ENCODE measurements around the gene KCNMA1. TPM values are rescaled to one million over a fixed set of nuclear protein-coding genes. Genes with fewer than 3 reads are reported as not detected.

KCNMA1 gene
- total and polyA plus RNA-seq, 10 of the 15 experiments (the other 5 are each of a cell fraction or from before 2014, with no cell fraction given): 8.5 to 77.0 (median 21.3) TPM

DNA sequence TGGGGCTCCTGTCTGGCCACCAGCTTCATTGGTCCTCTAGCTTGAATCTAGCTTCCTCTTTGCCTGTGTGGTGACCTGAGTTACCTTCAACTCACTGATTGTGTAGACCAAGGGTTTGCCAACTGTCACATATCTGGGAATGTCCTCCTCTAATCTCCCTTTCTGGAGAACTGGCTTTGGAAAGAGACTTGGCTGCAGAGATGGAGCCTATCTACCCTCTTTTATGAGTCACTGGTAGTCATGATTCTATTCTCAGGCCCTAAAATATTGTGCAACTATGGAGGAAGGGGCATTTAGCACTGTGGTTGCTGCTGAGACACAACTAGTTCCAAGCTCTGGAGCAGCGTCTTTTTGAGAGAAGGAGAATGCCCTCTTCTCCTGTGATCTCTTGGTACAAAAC lies 691.3 kb downstream of the KCNMA1 start:
- ChIA-PET CTCF (interaction anchor here (0.7 kb wide), 1 partner anchor 16 kb away, joined by 3 read pairs; no protein-coding TSS in a partner anchor), POLR2A (no interaction called here)

More for the DNA sequence above, 691.3 kb downstream of the KCNMA1 start:
- BruUV-seq (replicated peaks): no TSS peak
- DNase-seq (ENCODE audit: low read depth, low spot score) (no peak), FAIRE-seq (no peak), ATAC-seq (no peak)
- Histone ChIP-seq H3K36me3 (ENCODE audit: control insufficient read depth in 2 of 2, insufficient read depth in 2 of 2, low read length in 1 of 2) (no peaks in the 10 kb centered on the region; a peak in 1 of 4 replicates), H4K20me1 (ENCODE audit: control insufficient read depth, insufficient read depth) (no peaks in the 10 kb centered on the region), H3K4me3 (no peak overlapping the region), H3K9me3 (replicated peaks; ENCODE audit: control insufficient read depth, insufficient read depth, low read length) (no peaks in the 10 kb centered on the region), H3K27ac (ENCODE audit: control insufficient read depth, insufficient read depth) (no peak overlapping the region), H3K27me3 (replicated peaks in 1 of 2; ENCODE audit: control insufficient read depth in 2 of 2, insufficient read depth in 2 of 2, low read length in 1 of 2) (no peaks in the 10 kb centered on the region), H2AFZ (ENCODE audit: control insufficient read depth, low read depth, low read length) (no peak overlapping the region), H3K79me2 (ENCODE audit: control insufficient read depth, insufficient read depth, low read length) (no peaks in the 10 kb centered on the region), H3K4me2 (ENCODE audit: control insufficient read depth, insufficient read depth) (no peak overlapping the region), H3K4me1 (ENCODE audit: control insufficient read depth, insufficient read depth, low read length) (no peaks in the 10 kb centered on the region), H3K9ac (ENCODE audit: control insufficient read depth, insufficient read depth, low read length) (no peak overlapping the region)
- no peak for TF ChIP-seq PBX3 (IDR thresholded peaks at IDR 0.05; ENCODE audit: insufficient replicate concordance, low read depth, low read length)
- no peak for TF ChIP-seq RAD51 (IDR thresholded peaks at IDR 0.05)
- TF ChIP-seq CHD2 (IDR thresholded peaks at IDR 0.05; ENCODE audit: borderline replicate concordance, low read depth, low read length): no peak
- TF ChIP-seq KLF5 (IDR thresholded peaks at IDR 0.05; ENCODE audit: partially characterized antibody): no peak
- TF ChIP-seq HCFC1 (IDR thresholded peaks at IDR 0.05; ENCODE audit: low read length): no peak
- TF ChIP-seq, protein P1, sequence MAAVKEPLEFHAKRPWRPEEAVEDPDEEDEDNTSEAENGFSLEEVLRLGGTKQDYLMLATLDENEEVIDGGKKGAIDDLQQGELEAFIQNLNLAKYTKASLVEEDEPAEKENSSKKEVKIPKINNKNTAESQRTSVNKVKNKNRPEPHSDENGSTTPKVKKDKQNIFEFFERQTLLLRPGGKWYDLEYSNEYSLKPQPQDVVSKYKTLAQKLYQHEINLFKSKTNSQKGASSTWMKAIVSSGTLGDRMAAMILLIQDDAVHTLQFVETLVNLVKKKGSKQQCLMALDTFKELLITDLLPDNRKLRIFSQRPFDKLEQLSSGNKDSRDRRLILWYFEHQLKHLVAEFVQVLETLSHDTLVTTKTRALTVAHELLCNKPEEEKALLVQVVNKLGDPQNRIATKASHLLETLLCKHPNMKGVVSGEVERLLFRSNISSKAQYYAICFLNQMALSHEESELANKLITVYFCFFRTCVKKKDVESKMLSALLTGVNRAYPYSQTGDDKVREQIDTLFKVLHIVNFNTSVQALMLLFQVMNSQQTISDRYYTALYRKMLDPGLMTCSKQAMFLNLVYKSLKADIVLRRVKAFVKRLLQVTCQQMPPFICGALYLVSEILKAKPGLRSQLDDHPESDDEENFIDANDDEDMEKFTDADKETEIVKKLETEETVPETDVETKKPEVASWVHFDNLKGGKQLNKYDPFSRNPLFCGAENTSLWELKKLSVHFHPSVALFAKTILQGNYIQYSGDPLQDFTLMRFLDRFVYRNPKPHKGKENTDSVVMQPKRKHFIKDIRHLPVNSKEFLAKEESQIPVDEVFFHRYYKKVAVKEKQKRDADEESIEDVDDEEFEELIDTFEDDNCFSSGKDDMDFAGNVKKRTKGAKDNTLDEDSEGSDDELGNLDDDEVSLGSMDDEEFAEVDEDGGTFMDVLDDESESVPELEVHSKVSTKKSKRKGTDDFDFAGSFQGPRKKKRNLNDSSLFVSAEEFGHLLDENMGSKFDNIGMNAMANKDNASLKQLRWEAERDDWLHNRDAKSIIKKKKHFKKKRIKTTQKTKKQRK (IDR thresholded peaks at IDR 0.05; ENCODE audit: low read depth, low read length): no peak
- no peak for TF ChIP-seq NFIC (IDR thresholded peaks at IDR 0.05; ENCODE audit: low read depth, low read length)
- TF ChIP-seq CBX5 (IDR thresholded peaks at IDR 0.05; ENCODE audit: low read depth): no peak
- TF ChIP-seq EZH2 (IDR thresholded peaks at IDR 0.05; ENCODE audit: borderline replicate concordance, control insufficient read depth, low read depth, low read length): no peak
- no peak for TF ChIP-seq ZNF217 (IDR thresholded peaks at IDR 0.05)
- TF ChIP-seq TBL1XR1 (IDR thresholded peaks at IDR 0.05; ENCODE audit: low read depth, low read length): no peak
- TF ChIP-seq, protein P2, sequence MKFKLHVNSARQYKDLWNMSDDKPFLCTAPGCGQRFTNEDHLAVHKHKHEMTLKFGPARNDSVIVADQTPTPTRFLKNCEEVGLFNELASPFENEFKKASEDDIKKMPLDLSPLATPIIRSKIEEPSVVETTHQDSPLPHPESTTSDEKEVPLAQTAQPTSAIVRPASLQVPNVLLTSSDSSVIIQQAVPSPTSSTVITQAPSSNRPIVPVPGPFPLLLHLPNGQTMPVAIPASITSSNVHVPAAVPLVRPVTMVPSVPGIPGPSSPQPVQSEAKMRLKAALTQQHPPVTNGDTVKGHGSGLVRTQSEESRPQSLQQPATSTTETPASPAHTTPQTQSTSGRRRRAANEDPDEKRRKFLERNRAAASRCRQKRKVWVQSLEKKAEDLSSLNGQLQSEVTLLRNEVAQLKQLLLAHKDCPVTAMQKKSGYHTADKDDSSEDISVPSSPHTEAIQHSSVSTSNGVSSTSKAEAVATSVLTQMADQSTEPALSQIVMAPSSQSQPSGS (IDR thresholded peaks at IDR 0.05; ENCODE audit: low read length): no peak
- TF ChIP-seq, protein P3, sequence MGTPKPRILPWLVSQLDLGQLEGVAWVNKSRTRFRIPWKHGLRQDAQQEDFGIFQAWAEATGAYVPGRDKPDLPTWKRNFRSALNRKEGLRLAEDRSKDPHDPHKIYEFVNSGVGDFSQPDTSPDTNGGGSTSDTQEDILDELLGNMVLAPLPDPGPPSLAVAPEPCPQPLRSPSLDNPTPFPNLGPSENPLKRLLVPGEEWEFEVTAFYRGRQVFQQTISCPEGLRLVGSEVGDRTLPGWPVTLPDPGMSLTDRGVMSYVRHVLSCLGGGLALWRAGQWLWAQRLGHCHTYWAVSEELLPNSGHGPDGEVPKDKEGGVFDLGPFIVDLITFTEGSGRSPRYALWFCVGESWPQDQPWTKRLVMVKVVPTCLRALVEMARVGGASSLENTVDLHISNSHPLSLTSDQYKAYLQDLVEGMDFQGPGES (IDR thresholded peaks at IDR 0.05): no peak
- no peak for TF ChIP-seq SMARCA5 (IDR thresholded peaks at IDR 0.05)
- no peak for TF ChIP-seq ZNF384 (IDR thresholded peaks at IDR 0.05; ENCODE audit: borderline replicate concordance, low read depth, low read length)
- no peak for TF ChIP-seq ESRRA (IDR thresholded peaks at IDR 0.05; ENCODE audit: low read length)
- TF ChIP-seq GATAD2B (conservative IDR thresholded peaks at IDR 0.05; ENCODE audit: low read depth): no peak
- WGBS (ENCODE audit: insufficient coverage, insufficient replicate concordance, low lambda C conversion rate, missing lambda C conversion rate): 69% methylated on average over 1 of the region's 1 CpG
- in situ Hi-C loops (cut with MboI): no loop called here
- ChIA-PET RAD21 (ENCODE audit: unreplicated experiment) (no interaction called here), SMC1A (ENCODE audit: uncharacterized antibody, unreplicated experiment) (no interaction called here)
- intact Hi-C loops (cut with micrococcal nuclease; ENCODE audit: unreplicated experiment): no loop called here
